ENCODE data around the gene FAM174C.
"Not testable (repeated sequence)": the region's sequence is repeated elsewhere in the genome, so short reads cannot be mapped to it uniquely, and the experiment has no call there.

The FAM174C gene

GRCh38 chr19:1300744-1301490, 25.6 kb downstream of the FAM174C start:
- no peak for DNase-seq (ENCODE audit: low read depth)

- no peak for DNase-seq (ENCODE audit: low read depth)
Observed at GRCh38 chr19:1302533-1303239, 27.4 kb downstream of the FAM174C start.

GRCh38 chr19:1304197-1304924, 29.0 kb downstream of the FAM174C start:
- DNase-seq (ENCODE audit: low read depth): no peak

GRCh38 chr19:1305354-1305753, 30.0 kb downstream of the FAM174C start:
- not testable (repeated sequence) for DNase-seq (ENCODE audit: low read depth)

- no peak for DNase-seq (ENCODE audit: low read depth)
Observed at GRCh38 chr19:1307320-1307719, 32.0 kb downstream of the FAM174C start.

GRCh38 chr19:1307755-1308303, 32.5 kb downstream of the FAM174C start:
- DNase-seq (ENCODE audit: low read depth): no peak

GRCh38 chr19:1308718-1309117, 33.4 kb downstream of the FAM174C start:
- DNase-seq (ENCODE audit: low read depth): no peak

GRCh38 chr19:1309977-1310852, 34.9 kb downstream of the FAM174C start:
- no peak for DNase-seq (ENCODE audit: low read depth)

- no peak for DNase-seq (ENCODE audit: low read depth)
Observed at GRCh38 chr19:1310853-1311180, 35.5 kb downstream of the FAM174C start.

- DNase-seq (ENCODE audit: low read depth): no peak
Observed at GRCh38 chr19:1311543-1312091, 36.3 kb downstream of the FAM174C start.

- peak; percentile 31 for DNase-seq (ENCODE audit: low read depth)
Observed at GRCh38 chr19:1312767-1313694, 37.7 kb downstream of the FAM174C start.

- DNase-seq (ENCODE audit: low read depth): no peak
Observed at GRCh38 chr19:1313695-1314613, 38.6 kb downstream of the FAM174C start.

GRCh38 chr19:1315470-1316166, 40.3 kb downstream of the FAM174C start:
- no peak for DNase-seq (ENCODE audit: low read depth)

GRCh38 chr19:1316466-1316865, 41.1 kb downstream of the FAM174C start:
- no peak for DNase-seq (ENCODE audit: low read depth)

- DNase-seq (ENCODE audit: low read depth): no peak
Observed at GRCh38 chr19:1317274-1318003, 42.1 kb downstream of the FAM174C start.

GRCh38 chr19:1318678-1319471, 43.5 kb downstream of the FAM174C start:
- DNase-seq (ENCODE audit: low read depth): no peak

- not testable (repeated sequence) for DNase-seq (ENCODE audit: low read depth)
Observed at GRCh38 chr19:1320282-1320650, 44.9 kb downstream of the FAM174C start.

Measured in HS-5 (cell line).